Smooth muscle cell (in vitro differentiated cells): ENCODE measurements around the gene VWA3A. TPM values are rescaled to one million over a fixed set of nuclear protein-coding genes. Genes with fewer than 3 reads are reported as not detected.
"Not testable (repeated sequence)": the region's sequence is repeated elsewhere in the genome, so short reads cannot be mapped to it uniquely, and the experiment has no call there.

Experiments used
- DNase-seq: peaks from one replicate; lab custom pipeline; 2025; ENCODE audit not compliant: unreplicated experiment; lab: John Stamatoyannopoulos, UW
- H2AFZ ChIP-seq: fragments of 200-600 bp; sonication (generic); 2 replicates; pipeline ENCODE4 v1.6.0; 2016; ENCODE audit warnings: antibody characterized with exemption, low read depth, mild to moderate bottlenecking
- H3F3A ChIP-seq: fragments of 200-600 bp; sonication (generic); 2 replicates; pipeline ENCODE4 v1.6.0; 2017; ENCODE audit warnings: antibody characterized with exemption, low read depth
- H3K27ac ChIP-seq: fragments of 200-600 bp; sonication (generic); 2 replicates; pipeline ENCODE4 v1.5.1; 2016; ENCODE audit warnings: low read depth, mild to moderate bottlenecking
- H3K27me3 ChIP-seq: fragments of 200-600 bp; sonication (generic); 2 replicates; pipeline ENCODE4 v1.6.1; 2016; ENCODE audit warnings: low read depth, mild to moderate bottlenecking
- H3K36me3 ChIP-seq: fragments of 200-600 bp; sonication (generic); 2 replicates; pipeline ENCODE4 v1.5.1; 2016; ENCODE audit warnings: low read depth
- H3K4me1 ChIP-seq: fragments of 200-600 bp; sonication (generic); 2 replicates; pipeline ENCODE4 v1.5.1; 2016; ENCODE audit warnings: low read depth
- H3K4me2 ChIP-seq: fragments of 200-600 bp; sonication (generic); 2 replicates; pipeline ENCODE4 v1.6.0; 2016; ENCODE audit warnings: mild to moderate bottlenecking
- H3K4me3 ChIP-seq: fragments of 200-600 bp; sonication (generic); 2 replicates; pipeline ENCODE4 v1.5.1; 2016; ENCODE audit warnings: mild to moderate bottlenecking
- H3K79me2 ChIP-seq: fragments of 200-600 bp; sonication (generic); 2 replicates; pipeline ENCODE4 v1.6.0; 2016; ENCODE audit warnings: low read depth, mild to moderate bottlenecking
- H3K9ac ChIP-seq: fragments of 200-600 bp; sonication (generic); 2 replicates; pipeline ENCODE4 v1.6.0; 2016; ENCODE audit warnings: low read depth
- H3K9me3 ChIP-seq: fragments of 200-600 bp; sonication (generic); replicated peaks from 2 replicates; pipeline ENCODE4 v1.5.1; 2016; ENCODE audit warnings: low read depth
- H4K20me1 ChIP-seq: fragments of 200-600 bp; sonication (generic); 2 replicates; pipeline ENCODE4 v1.6.0; 2016; ENCODE audit warnings: low read depth
- CTCF ChIP-seq: fragments of 200-600 bp; sonication (generic); IDR thresholded peaks from 2 replicates; pipeline ENCODE4 v1.5.1; 2017; ENCODE audit warnings: borderline replicate concordance, mild to moderate bottlenecking, antibody characterized with exemption; ENCODE audit not compliant: insufficient read depth, poor library complexity, severe bottlenecking
- WGBS: methylation state at CpG from one replicate; pipeline ENCODE4 v1.1.7; 2016; ENCODE audit warnings: low lambda C conversion rate; 5-methylcytosine and 5-hydroxymethylcytosine counted together
- polyA plus RNA-seq: library from polyadenylated mRNA; unstranded; fragments of >200 nt; fragmentation: Nextera tagmentation; extraction: Ambion mirVana; gene quantifications from 2 replicates; pipeline ENCODE4 v1.2.1, GENCODE V29; 2016
- total RNA-seq: library from RNA; depleted of rRNA; stranded (reverse); fragments of >200 nt; gene quantifications from 2 replicates; pipeline ENCODE4 v1.2.3, GENCODE V29; 2014

The VWA3A gene
- total and polyA plus RNA-seq, 2 experiments from 2014 or later: not detected

DNA sequence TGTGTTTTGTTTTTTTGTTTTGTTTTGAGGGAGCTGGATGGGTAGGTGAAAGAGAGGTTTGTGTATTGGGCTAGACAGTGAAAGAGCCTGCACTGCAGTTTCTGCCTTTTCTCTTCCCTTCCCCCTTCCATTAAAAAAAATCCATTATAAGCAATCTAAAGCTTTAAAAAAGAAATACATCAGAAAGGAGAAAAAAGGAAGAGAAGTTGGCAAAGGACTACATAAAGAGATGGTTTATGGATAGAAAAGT, 103.0 kb downstream of the VWA3A start:
- Histone ChIP-seq H3K36me3 (no peaks in the 10 kb centered on the region), H2AFZ (no peak overlapping the region), H3K4me1 (peaks cover 14% of the 10 kb centered on the region), H4K20me1 (no peaks in the 10 kb centered on the region), H3F3A (peaks cover 17% of the 10 kb centered on the region), H3K9ac (no peak overlapping the region), H3K4me2 (no peak overlapping the region), H3K79me2 (no peaks in the 10 kb centered on the region), H3K4me3 (no peak overlapping the region), H3K27me3 (no peaks in the 10 kb centered on the region), H3K27ac (no peak overlapping the region), H3K9me3 (no peaks in the 10 kb centered on the region)
- DNase-seq: no peak
- TF ChIP-seq CTCF: no peak

GRCh38 chr16:22195695-22196558, 103.6 kb downstream of the VWA3A start:
- Histone ChIP-seq H2AFZ (peak overlapping the region; percentile 68), H3K27ac (peak overlapping the region; percentile 50), H3K36me3 (no peaks in the 10 kb centered on the region), H3K4me1 (peaks cover 14% of the 10 kb centered on the region), H3K27me3 (no peaks in the 10 kb centered on the region), H3K9me3 (no peaks in the 10 kb centered on the region), H3F3A (peaks cover 17% of the 10 kb centered on the region), H3K79me2 (no peaks in the 10 kb centered on the region), H3K9ac (peak overlapping the region; percentile 59), H3K4me2 (peak overlapping the region; percentile 83), H4K20me1 (no peaks in the 10 kb centered on the region), H3K4me3 (peak overlapping the region; percentile 82)
- peak; percentile 62 for TF ChIP-seq CTCF
- peak; percentile 84 for DNase-seq
- WGBS: 9% methylated on average over 39 of the region's 39 CpGs

GRCh38 chr16:22196559-22197168, 104.3 kb downstream of the VWA3A start:
- DNase-seq, H3K27ac ChIP-seq, H2AFZ ChIP-seq, H3K79me2 ChIP-seq, H3K27me3 ChIP-seq, H3K9ac ChIP-seq, H3K4me3 ChIP-seq, H3K4me2 ChIP-seq, H4K20me1 ChIP-seq, H3K9me3 ChIP-seq, H3K36me3 ChIP-seq: not testable (repeated sequence)
- Histone ChIP-seq H3F3A (peaks cover 17% of the 10 kb centered on the region), H3K4me1 (peaks cover 11% of the 10 kb centered on the region)
- WGBS: 72% methylated on average over 20 of the region's 20 CpGs

- TF ChIP-seq CTCF: no peak
- H3K27me3 ChIP-seq: no peaks in the 10 kb centered on the region
- peaks cover 7% of the 10 kb centered on the region for H3K4me1 ChIP-seq
- H3K9ac ChIP-seq: peak overlapping the region; percentile 77
- peaks cover 17% of the 10 kb centered on the region for H3F3A ChIP-seq
- peak overlapping the region; percentile 36 for H2AFZ ChIP-seq
- H3K4me2 ChIP-seq: peak overlapping the region; percentile 65
- H3K27ac ChIP-seq: peak overlapping the region; percentile 95
- no peaks in the 10 kb centered on the region for H3K9me3 ChIP-seq
- H3K79me2 ChIP-seq: no peaks in the 10 kb centered on the region
- H4K20me1 ChIP-seq: no peaks in the 10 kb centered on the region
- H3K36me3 ChIP-seq: no peaks in the 10 kb centered on the region
- 73% methylated on average over 7 of the region's 7 CpGs for WGBS
- DNase-seq: no peak
- H3K4me3 ChIP-seq: no peak overlapping the region
Measured at GRCh38 chr16:22198547-22199293, 106.4 kb downstream of the VWA3A start.
